MM.1S (cell line): Measurements from ENCODE around the gene PM20D1.

ENCODE experiments used
- DNase-seq: peaks from one replicate; pipeline ENCODE4 v3.0.0-alpha.2; 2015
- H2AFZ ChIP-seq: fragments of 300-600 bp; sonication (generic); 2 replicates; pipeline ENCODE4 v1.6.0; 2016; ENCODE audit warnings: antibody characterized with exemption, low read length
- H3F3A ChIP-seq: fragments of 300-600 bp; sonication (generic); 2 replicates; pipeline ENCODE4 v1.6.1; 2016; ENCODE audit warnings: mild to moderate bottlenecking, antibody characterized with exemption, low read length, moderate library complexity, mixed read lengths; ENCODE audit not compliant: insufficient read depth
- H3K27ac ChIP-seq: fragments of 300-600 bp; sonication (generic); 2 replicates; pipeline ENCODE4 v1.5.1; 2016; ENCODE audit warnings: mild to moderate bottlenecking, low read length
- H3K27me3 ChIP-seq: fragments of 300-600 bp; sonication (generic); replicated peaks from 2 replicates; pipeline ENCODE4 v1.6.0; 2016; ENCODE audit warnings: low read length; ENCODE audit not compliant: insufficient read depth
- H3K36me3 ChIP-seq: fragments of 300-600 bp; sonication (generic); replicated peaks from 2 replicates; pipeline ENCODE4 v1.6.1; 2016; ENCODE audit warnings: mild to moderate bottlenecking, low read length, mixed read lengths; ENCODE audit not compliant: insufficient read depth
- H3K4me1 ChIP-seq: fragments of 300-600 bp; sonication (generic); 2 replicates; pipeline ENCODE4 v1.6.1; 2016; ENCODE audit warnings: low read length, mixed read lengths
- H3K4me2 ChIP-seq: fragments of 300-600 bp; sonication (generic); 2 replicates; pipeline ENCODE4 v1.6.0; 2016; ENCODE audit warnings: low read depth, low read length
- H3K4me3 ChIP-seq: fragments of 300-600 bp; sonication (generic); 2 replicates; pipeline ENCODE4 v1.5.1; 2016; ENCODE audit warnings: low read length, mixed read lengths
- H3K79me2 ChIP-seq: fragments of 300-600 bp; sonication (generic); 2 replicates; pipeline ENCODE4 v1.6.1; 2016; ENCODE audit warnings: mixed run types, low read length, mixed read lengths
- H3K9ac ChIP-seq: fragments of 300-600 bp; sonication (generic); 2 replicates; pipeline ENCODE4 v1.6.1; 2016; ENCODE audit warnings: low read length, mixed read lengths
- H3K9me2 ChIP-seq: fragments of 300-600 bp; sonication (generic); replicated peaks from 2 replicates; pipeline ENCODE4 v1.6.1; 2016; ENCODE audit warnings: mild to moderate bottlenecking, low read length, mixed read lengths; ENCODE audit not compliant: insufficient read depth
- H3K9me3 ChIP-seq: fragments of 300-600 bp; sonication (generic); replicated peaks from 2 replicates; pipeline ENCODE4 v1.6.1; 2016; ENCODE audit warnings: mild to moderate bottlenecking, low read length, mixed read lengths; ENCODE audit not compliant: insufficient read depth
- H4K20me1 ChIP-seq: fragments of 300-600 bp; sonication (generic); 2 replicates; pipeline ENCODE4 v1.6.1; 2016; ENCODE audit warnings: mild to moderate bottlenecking, low read length, moderate library complexity, mixed read lengths; ENCODE audit not compliant: insufficient read depth
- EZH2 ChIP-seq: fragments of 300-600 bp; sonication (generic); optimal IDR thresholded peaks from 2 replicates; pipeline ENCODE3; 2017; ENCODE audit warnings: low read depth, mild to moderate bottlenecking, antibody characterized with exemption, low read length, mixed read lengths
- EZH2phosphoT487 ChIP-seq: fragments of 300-600 bp; sonication (generic); IDR thresholded peaks from 2 replicates; pipeline ENCODE4 v1.6.1; 2018; ENCODE audit warnings: antibody characterized with exemption, low read length
- TF ChIP-seq, protein P1 (sequence below): fragments of 300-600 bp; sonication (generic); IDR thresholded peaks from 2 replicates; pipeline ENCODE4 v1.5.1; 2016; ENCODE audit warnings: antibody characterized with exemption, low read length, mixed read lengths

PM20D1 gene

DNA sequence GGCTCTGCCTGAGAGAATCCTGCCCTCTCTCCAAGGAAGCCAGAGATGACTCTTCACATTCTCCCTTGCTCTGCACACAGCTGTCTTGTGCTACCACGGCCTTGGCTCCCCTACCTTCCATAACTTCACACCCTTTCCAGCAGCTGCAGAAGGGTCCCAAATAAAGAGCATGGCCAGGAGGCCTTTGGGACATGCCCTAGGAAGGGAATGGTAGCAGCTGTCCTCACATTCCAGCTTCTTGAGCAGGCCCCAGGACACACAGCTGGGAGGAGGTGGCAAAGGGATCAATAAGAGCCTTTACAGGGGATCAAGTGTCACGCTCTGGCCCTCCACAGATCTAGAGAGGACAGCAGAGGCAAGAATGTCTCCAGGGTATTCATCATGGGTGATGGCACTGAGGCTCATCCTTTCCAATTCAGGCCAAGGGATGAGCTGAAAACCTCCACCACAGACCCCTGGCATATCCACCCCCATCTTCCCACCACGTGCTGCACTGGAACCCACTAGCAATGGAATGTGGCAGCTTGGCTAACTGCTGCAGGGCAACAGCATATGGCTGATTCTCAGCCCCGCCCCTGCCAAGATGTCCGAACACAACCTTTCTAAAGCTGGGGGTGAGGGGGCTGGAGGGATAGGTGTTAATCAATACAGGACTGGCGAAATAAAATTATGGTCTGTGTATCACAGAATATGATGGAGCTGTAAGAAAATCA lies 56.8 kb downstream of the PM20D1 start:
- Histone ChIP-seq H3K9ac (no peak overlapping the region), H2AFZ (no peak overlapping the region), H3K79me2 (no peaks in the 10 kb centered on the region), H3F3A (no peaks in the 10 kb centered on the region), H3K36me3 (no peaks in the 10 kb centered on the region), H3K27ac (no peak overlapping the region), H3K4me3 (no peak overlapping the region), H3K4me2 (no peak overlapping the region), H3K9me2 (no peaks in the 10 kb centered on the region), H3K9me3 (no peaks in the 10 kb centered on the region), H3K4me1 (no peaks in the 10 kb centered on the region), H3K27me3 (no peaks in the 10 kb centered on the region), H4K20me1 (no peaks in the 10 kb centered on the region)
- TF ChIP-seq EZH2 (no peak), EZH2phosphoT487 (no peak)
- TF ChIP-seq, protein P1, sequence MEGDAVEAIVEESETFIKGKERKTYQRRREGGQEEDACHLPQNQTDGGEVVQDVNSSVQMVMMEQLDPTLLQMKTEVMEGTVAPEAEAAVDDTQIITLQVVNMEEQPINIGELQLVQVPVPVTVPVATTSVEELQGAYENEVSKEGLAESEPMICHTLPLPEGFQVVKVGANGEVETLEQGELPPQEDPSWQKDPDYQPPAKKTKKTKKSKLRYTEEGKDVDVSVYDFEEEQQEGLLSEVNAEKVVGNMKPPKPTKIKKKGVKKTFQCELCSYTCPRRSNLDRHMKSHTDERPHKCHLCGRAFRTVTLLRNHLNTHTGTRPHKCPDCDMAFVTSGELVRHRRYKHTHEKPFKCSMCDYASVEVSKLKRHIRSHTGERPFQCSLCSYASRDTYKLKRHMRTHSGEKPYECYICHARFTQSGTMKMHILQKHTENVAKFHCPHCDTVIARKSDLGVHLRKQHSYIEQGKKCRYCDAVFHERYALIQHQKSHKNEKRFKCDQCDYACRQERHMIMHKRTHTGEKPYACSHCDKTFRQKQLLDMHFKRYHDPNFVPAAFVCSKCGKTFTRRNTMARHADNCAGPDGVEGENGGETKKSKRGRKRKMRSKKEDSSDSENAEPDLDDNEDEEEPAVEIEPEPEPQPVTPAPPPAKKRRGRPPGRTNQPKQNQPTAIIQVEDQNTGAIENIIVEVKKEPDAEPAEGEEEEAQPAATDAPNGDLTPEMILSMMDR, result no peak
- DNase-seq, result no peak

DNA sequence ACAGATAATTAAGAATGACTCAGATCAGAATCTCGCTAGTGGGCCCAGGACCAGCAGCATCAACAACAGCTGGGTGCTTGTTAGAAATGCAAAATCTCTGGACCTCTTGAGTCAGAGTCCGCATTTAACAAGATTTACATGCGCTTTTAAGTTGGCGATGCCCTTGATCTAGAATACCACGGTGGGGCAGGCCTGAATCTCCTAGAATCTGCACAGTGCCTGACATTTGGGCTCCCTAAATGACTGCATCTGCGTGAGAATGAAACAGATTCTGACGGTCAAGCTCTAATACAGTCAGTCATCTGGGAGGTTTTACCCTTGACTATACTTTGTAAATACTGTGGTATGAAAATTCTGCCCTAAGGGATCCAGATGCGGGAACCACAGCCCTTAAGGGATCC lies 57.5 kb downstream of the PM20D1 start:
- H3K4me2 ChIP-seq, result no peak overlapping the region
- TF ChIP-seq EZH2 (no peak), EZH2phosphoT487 (no peak)
- TF ChIP-seq, protein P1, result no peak
- H3K27ac ChIP-seq, result no peak overlapping the region
- no peak for DNase-seq
- H4K20me1 ChIP-seq, result no peaks in the 10 kb centered on the region
- H3K36me3 ChIP-seq, result no peaks in the 10 kb centered on the region
- H3K79me2 ChIP-seq, result no peaks in the 10 kb centered on the region
- H3K9ac ChIP-seq, result no peak overlapping the region
- H3K9me3 ChIP-seq, result no peaks in the 10 kb centered on the region
- H2AFZ ChIP-seq, result no peak overlapping the region
- H3K27me3 ChIP-seq, result no peaks in the 10 kb centered on the region
- no peak overlapping the region for H3K4me3 ChIP-seq
- H3K4me1 ChIP-seq, result no peaks in the 10 kb centered on the region
- no peaks in the 10 kb centered on the region for H3K9me2 ChIP-seq
- no peaks in the 10 kb centered on the region for H3F3A ChIP-seq

- no peak overlapping the region for H3K27ac ChIP-seq
These were observed 58.3 kb downstream of the PM20D1 start for GRCh38 chr1:205791568-205792180.

More at GRCh38 chr1:205791568-205792180, 58.3 kb downstream of the PM20D1 start:
- no peak overlapping the region for H2AFZ ChIP-seq
- H3K4me3 ChIP-seq, result no peak overlapping the region
- H3K79me2 ChIP-seq, result no peaks in the 10 kb centered on the region
- no peaks in the 10 kb centered on the region for H4K20me1 ChIP-seq
- no peaks in the 10 kb centered on the region for H3K9me3 ChIP-seq
- DNase-seq, result peak; percentile 72
- no peaks in the 10 kb centered on the region for H3K27me3 ChIP-seq
- no peak overlapping the region for H3K4me2 ChIP-seq
- no peaks in the 10 kb centered on the region for H3K9me2 ChIP-seq
- H3K4me1 ChIP-seq, result no peaks in the 10 kb centered on the region
- TF ChIP-seq EZH2, result no peak
- TF ChIP-seq, protein P1, result peak; percentile 97
- TF ChIP-seq EZH2phosphoT487, result no peak
- H3K9ac ChIP-seq, result no peak overlapping the region
- H3K36me3 ChIP-seq, result no peaks in the 10 kb centered on the region
- no peaks in the 10 kb centered on the region for H3F3A ChIP-seq
